ENCODE results near the gene PRIMA1.
"Not testable (repeated sequence)": the region's sequence is repeated elsewhere in the genome, so short reads cannot be mapped to it uniquely, and the experiment has no call there.

The PRIMA1 gene, protein sequence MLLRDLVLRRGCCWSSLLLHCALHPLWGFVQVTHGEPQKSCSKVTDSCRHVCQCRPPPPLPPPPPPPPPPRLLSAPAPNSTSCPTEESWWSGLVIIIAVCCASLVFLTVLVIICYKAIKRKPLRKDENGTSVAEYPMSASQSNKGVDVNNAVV

DNA sequence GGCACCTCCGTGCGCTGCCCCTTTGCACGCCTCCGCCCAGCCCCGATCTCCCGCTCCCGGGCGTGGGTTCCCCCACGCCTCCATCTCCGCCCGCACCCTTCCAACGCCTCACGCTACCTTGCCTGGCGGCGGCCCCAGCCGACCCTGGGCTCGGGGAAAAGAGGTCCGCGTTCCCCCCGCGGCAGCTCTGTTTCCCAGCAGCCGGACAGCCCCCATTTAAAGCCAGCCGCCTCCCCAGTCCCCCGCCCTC is at the start of gene PRIMA1:
PRIMA1 (minus strand) TSS at position 193 of the 250 bp plus-strand sequence. CDS start 767 bp downstream, outside the sequence.
- no peak for DNase-seq (ENCODE audit: low read depth)

DNA sequence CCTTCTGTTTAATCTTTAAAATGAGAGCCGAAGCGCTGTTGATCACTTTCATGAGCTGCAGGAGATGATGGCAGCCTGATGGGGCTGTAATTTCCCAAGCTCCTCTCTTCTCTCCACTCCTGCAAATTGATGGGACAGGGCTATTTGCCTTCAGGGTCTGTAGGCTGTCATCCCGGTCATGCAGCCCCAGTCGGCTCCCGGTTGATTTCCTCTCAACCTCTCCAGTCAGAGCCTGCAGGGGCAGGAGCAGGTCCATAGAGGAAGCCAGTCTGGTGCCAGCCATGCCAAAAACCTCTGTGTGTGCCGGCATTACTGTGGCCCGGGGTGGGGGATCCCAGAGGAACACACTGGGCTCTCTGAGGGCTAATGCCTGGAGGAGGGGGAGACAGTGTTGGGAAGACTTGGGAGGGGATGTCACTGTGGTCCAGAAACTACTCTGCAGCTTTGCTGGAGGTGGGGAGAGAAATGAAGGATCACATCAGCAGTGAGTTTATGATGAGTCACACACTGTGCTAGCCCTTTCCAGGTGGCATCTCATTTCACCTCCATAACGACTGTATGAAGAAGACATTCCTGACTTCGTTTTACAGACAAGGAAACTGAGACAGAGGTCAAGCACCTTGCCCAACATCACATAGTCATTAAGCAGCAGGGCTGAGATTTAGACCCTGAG is 46.5 kb upstream of the PRIMA1 start:
- DNase-seq (ENCODE audit: low read depth), result no peak

DNA sequence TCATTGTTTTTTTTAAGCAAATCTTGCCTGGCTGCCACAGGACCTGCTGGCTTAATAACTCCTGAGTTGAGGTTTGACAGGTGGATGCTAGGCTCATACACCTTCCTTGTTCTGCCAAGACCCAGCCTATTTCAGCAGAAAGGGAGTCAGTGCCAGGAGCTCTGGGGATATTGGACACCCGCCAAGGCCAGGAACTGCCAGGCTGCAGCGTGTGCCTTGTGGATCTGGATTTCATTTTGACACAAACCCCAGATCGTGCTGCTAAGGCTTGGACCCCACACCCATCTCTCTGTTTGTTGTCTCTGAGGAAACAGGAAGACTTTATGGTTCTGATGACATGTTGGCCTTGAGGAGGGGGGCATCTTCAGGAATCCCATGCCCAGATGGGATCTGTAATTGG is 44.4 kb upstream of the PRIMA1 start:
- no peak for DNase-seq (ENCODE audit: low read depth)

DNA sequence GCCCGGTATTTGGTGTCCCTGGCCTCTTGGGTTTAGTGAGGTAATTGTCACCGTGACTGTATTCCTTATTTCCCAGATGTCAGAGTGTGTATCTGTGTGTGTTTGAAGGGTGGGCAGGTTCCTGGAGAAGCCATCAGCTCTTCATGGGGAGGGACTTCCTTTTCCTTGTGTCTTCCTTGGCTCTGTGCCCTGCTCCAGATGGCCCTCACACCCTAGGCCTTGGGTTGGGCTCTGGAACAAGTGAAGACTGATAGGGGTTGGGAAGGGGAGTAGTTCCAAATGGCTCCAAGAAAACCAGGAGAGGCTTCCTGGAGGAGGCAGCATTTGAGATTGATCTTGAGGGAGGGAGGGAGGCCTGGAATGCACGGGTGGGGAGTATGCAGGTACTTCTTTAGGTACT is 43.8 kb upstream of the PRIMA1 start:
- no peak for DNase-seq (ENCODE audit: low read depth)

DNA sequence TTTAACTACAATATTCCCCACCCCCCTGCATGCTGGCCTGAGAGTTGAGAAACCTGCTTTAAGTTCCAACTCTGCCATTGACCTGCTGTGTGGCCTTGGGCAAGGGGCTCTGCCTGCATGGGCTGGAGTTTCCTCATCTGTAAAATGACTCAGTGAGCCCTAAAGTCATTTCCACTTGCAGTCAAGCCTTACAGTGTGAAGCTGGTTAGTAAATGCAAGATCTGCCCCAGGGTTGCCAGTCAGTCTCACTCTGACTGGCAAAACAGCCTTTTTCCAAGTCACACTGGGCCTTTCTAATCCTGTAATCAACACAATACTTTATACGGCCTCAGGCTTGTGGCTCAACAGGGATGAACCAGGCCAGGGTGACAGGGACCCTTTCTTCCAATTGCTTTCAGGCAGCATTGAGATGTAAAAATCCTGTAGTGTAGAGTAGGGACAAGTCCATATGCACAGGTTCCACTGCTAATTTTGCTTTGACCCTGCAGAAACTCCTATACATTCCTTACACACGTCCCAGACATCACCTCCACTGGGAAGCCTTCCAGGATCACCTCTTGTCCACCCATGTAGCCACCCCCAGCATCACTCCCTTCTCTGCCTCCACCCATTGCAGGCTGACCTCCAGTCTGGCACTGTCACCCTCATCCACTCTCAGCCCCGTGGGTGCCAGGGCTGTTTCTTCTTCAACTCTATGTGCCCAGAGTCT is 42.6 kb upstream of the PRIMA1 start:
- DNase-seq (ENCODE audit: low read depth), result no peak

DNA sequence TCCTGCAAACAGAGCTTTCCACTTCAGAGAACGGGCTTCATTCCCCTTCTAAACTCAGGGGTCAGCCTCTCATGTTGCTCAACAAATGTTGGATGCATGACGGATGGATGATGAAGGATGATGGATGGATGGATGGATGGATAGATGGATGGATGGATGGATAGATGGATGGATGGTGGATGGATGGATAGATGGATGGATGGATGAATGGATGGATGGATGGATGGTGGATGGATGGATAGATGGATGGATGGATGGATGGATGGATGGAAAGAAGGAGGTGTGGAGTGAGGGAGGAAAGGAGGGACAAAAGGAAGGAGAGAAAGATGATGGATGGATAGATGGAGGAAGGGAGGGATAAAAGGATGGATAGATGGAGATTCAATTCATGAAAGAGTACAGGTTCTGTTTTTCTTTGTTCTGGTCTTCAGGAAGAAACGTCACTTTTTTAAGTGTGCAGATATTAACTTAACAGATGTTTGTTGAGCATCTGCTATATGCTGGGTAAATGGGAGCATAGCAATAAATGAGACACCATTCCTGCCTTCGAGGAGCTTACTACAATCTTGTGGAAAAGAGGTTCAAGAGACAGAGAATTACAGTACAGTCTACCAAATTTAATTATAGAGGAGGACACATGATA is 41.7 kb upstream of the PRIMA1 start:
- no peak for DNase-seq (ENCODE audit: low read depth)

DNA sequence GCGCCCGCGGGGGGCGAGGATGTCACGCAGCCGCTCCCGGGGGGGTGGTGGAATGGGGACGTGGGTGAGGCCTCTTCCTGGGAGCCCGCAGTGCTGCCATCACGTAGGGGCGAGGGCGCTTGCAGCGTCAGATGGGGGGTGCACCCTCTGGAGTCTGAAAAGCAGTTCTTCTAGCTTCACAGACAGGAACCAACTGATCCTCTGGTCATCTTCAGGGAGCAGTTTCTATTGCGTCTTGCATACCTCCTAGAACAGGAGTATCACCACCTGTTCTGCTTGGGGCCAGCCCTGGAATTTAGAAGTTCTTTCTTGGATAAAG is 36.9 kb upstream of the PRIMA1 start:
- DNase-seq (ENCODE audit: low read depth), result no peak

DNA sequence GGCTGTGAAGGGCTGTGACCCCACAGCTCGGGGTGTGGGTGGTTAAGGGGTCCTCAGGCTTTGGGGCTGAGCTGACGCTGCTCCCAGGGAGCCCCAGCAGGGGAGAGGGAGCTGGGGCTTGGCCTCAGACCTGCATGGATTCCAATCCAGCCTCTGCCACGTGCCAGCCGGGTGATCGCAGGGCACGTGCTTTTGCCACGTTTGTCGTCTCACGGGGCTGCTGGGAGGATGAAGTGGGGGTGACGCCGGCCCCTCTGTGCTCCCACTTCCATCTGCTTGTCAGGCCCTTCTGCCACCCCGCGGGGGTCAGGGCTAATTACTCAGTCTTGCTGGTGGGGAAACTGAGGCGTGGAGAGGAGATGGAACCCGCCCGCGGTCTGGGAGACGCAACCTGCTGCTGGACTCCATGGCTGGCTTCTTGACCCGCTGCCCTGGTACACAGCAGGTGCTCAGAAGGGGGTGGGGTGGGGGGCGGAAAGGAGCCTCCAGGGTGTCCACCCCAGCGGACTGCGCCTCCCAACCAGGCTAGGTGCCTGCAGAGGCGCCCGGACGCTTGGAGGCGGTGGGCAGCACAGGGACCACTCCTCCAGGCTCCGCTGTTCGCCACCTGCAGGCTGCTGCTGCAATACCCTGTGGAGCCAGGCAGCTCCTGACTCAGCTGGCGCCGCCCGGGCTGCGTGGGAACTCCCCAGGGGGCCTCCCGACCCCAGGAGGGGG is 36.4 kb upstream of the PRIMA1 start:
- no peak for DNase-seq (ENCODE audit: low read depth)

DNA sequence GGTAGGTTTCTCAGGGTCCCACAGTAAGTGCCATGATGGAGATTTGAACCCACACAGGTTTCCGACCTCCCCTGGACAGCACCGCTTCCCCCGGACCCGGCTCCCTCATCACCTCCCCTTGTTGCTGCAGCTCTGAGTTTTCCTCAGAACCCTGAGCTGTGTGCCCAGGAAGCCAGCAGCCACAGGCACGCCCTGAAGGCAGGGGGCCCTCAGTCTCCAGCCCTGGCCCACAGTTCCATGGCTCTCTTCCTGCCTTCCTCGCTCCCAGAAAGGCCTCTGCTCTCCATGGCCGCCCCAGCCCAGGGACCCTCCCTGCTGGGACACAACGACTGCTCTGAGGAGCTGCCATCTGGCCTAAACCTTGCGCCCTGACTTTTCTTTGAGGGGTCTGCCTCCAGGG is 35.8 kb upstream of the PRIMA1 start:
- no peak for DNase-seq (ENCODE audit: low read depth)

DNA sequence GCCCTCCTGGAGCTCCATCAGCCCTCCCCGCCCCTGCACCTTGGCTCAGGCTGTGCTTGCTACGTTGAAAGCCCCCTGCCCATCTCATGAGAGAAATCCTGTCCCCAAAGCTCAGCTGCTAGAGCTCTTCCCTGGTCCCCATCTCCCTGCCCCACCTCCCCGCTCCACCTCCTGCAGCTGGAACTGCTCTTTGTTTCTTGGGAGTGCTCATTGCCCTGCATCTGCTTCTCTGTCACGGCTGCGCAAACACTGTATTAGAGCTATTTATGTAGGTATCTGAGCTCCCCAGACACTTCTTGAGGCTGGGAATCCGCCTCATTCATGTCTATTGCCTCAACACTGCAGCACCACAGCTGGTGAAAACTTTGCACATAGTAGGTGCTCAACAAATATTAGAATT is 32.8 kb upstream of the PRIMA1 start:
- no peak for DNase-seq (ENCODE audit: low read depth)

DNA sequence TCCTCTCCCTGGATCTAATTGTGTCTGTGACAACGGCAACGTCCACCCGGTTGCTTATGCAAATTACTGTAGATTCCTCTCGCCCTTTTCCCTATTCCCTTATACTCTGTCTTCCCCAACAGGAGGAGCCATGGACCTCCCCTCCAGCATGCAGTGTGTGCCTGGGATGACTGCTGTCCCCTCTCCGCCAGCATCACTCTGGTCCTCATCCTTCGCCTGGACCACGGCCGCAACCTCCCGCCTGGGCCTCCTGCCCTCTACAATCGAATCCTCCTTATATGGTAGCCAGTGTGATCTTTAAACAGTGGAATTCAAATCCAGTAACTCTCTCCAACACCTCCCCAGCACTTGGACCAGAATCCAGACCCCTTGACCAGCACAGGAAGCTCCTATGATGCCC is 30.6 kb upstream of the PRIMA1 start:
- DNase-seq (ENCODE audit: low read depth), result no peak

DNA sequence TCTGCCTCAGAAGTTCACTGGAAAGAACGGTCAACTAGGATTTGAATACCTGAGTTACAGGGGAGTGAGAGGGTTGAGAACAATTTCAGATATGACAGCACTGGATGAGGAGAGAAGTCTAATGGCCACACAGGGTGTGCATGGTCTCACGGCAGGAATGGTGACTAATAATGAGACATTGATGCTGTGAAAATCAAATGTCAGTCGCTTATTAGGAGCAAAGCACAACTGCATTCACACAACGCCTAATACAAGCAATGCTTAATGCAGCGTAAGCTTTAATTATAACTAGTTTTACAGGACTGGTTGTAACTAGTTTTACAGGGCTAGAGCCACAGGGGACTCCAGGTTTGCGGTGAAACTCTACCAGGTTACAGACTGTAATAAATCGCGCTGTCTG is 23.4 kb upstream of the PRIMA1 start:
- no peak for DNase-seq (ENCODE audit: low read depth)

DNA sequence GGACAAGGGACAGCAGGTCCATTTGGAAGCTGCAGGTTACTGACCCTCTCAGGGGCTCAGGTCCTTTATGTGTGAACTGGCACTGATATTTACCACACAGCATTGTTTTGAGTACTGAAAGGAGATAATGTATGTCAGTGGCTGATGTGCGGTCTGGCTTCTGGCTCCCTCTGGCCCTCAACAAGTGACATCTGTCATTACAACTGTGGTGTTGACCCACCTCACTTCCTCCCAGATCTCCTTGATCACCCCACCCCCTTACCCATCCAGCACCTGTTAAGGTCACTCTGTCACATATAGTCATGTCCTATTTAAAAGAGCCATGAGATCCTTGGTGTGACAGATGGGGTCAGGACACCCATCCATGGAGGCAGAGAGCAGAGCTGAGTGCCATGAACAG is 22.7 kb upstream of the PRIMA1 start:
- DNase-seq (ENCODE audit: low read depth), result no peak

DNA sequence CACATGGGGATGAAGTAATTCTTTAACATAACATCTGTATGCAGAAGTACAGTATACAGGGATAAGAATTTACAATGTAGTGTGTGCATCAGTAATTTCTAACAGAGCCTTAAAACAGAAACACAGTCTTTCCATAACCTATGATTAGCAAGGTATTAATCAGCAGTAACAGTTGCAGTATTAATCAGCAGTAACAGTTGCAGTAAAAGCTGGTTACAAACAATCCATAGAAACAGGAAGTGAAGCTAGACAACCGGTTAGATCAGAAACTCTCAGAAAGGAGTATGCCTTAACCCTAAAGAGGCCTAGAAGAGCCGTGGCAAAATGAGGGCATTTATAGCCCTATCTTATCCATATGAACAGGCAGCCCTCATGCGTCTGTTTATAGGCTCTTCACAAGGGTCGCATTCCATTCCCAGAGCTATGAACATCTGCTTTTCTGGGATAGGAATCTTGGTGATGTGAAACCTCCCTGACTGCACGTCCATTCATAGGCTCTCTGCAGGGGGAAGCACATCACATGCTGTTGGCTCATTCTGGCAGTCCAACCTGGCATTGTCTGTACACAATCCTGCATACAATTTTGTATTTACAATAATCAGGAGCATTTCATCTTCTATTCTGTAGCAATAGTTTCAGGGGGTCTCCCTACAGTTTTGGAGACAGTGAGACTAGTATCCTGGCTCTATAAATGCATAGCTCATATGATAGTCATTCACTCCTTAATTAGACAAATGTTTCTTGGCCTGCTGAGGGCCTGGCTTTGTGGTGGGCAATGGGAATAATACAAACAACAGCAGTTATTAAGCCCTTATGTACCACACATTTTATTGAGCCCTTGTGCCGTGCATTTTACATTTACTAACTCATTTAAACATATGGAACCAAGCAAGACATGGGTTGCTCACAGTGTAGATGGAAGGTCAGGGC is 21.5 kb upstream of the PRIMA1 start:
- DNase-seq (ENCODE audit: low read depth), result not testable (repeated sequence)

DNA sequence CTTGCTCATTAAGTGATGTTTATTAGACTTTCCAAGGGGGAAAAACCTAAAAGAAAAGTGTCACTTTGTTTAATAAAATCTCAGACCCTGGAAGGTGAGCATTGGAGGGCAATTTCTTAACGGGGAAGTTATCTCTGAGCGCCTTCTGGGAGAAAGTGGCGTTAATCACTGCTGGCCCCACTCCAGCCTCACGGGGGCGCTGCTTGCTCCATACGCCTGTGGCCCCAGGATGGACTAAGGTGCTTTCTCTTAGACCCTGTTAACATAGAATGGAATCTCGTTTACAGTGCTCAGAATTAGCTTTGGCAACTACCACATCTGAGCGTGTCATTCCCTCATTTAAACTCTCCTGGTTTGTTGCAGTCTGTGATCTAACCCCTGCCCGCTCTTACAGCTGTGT is 16.4 kb upstream of the PRIMA1 start:
- no peak for DNase-seq (ENCODE audit: low read depth)

DNA sequence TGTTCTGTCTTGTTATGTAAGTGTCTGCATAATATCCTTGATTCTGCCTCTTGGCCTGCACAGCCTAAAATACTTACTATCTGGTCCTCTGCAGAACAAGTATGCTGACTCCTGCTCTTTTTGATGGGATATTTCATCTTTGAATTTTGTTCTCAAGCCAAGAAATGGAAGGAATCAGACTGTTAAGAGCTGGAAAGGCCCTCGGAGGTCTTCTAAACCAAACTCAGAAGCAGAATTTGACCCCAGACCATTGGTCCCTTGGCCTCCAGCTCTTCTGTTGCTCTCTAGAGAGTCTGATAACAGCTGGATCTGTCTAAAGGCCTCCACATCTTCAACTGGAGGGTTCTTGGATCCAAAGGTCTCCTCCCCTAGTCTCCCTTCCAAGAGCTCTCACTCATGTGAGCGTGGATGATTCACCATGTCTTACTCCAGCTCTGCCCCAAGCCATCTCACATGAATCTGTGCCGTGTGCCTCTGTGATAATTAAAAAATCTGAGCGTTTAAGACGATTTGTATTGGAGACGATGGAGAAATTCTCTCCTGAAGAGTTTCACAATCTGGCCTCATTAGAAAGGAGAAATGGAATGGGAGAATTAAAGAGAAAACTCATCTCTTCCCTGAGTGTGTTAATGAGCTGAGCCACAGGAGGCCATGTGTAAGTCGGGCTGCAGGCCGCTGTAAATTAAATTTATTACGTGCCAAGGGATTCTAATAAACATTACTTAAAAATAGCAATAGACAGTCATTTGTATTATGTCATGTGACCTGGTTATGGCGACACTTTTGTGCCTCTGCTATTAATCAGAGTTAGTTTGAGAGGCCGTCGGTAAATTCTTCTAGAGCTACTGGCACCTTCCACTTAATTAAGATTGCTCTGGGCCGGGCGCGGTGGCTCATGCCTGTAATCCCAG is 15.4 kb upstream of the PRIMA1 start:
- no peak for DNase-seq (ENCODE audit: low read depth)

DNA sequence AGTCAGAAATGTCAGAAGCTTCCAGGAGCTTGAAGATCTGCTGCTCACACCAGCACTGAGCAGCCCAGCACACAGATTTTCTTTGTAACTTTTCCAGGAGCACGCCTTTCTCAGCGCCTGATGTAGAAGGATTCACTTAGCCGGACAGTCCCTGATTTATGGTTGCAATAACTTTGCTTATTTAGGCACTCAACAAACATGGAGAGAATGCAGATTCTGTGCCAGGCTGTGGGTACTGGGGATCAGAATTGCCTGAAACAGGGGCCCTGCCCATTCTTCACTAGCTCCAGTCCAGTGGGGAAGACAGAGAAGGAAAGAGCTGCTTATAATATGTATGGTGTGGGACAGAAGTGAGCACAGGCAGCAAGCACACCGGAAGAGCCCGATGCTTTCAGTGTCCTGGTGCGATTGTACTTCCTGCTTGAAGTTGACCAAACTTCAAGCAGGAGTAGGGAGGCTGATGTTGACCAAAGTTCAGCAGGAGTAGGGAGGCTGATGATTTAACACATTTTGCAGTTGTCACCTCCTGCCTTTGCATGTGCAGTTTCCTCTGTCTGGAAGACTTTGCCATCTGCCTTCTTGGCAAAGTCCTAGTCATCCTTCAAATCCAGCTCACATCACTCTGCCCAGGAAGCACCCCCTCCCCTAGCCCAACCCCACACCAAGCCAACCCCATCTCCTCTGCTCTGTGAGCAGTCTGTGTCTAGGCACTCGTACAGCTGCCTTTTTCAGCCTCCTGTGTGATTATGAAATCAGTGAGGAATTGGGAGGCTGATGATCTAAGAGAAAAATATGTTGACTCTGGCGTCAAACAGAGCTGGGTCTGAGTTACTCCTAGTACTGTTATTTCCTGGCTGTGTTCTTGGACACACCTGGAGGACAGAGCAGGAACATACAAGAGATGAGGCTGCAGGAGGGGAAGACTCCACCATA is 12.0 kb upstream of the PRIMA1 start:
- DNase-seq (ENCODE audit: low read depth), result no peak

DNA sequence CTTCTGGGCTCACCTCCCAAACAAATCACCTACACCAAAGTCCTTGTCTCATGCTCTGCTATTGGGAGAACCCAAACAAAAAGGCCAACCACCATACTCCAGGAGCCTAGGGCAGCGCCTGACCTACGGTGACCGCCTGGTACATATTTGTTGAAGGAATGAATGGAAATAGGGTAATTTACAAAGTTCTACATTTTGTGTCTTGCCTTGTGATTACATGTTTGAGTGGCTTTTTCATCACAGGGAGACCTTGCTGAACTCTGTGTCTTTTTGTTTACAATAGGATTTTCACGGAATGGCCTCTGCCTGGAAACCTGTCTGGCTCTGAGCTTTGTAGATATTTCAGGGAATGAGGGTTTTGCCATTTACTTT is 11.3 kb upstream of the PRIMA1 start:
- DNase-seq (ENCODE audit: low read depth), result no peak

DNA sequence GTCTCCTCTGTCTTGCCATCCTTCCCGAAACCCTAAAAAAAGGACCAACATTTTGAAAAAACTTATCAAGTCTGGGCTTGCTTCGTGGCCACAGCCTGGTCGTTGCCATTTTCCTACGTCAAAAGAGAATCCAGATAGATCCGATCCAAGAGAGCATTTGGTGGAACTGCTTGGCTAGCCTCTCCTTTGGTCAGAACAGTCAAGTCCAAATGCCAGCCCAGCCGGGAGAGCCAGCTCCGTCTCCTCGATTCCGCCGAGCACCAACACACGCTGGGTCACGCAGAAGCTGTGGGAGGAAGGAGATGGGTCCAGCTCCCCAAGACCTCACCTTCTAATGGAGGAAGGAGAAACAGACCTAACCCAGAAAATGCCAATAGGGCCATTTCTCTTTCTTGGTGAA is 9.3 kb upstream of the PRIMA1 start:
- DNase-seq (ENCODE audit: low read depth), result no peak

DNA sequence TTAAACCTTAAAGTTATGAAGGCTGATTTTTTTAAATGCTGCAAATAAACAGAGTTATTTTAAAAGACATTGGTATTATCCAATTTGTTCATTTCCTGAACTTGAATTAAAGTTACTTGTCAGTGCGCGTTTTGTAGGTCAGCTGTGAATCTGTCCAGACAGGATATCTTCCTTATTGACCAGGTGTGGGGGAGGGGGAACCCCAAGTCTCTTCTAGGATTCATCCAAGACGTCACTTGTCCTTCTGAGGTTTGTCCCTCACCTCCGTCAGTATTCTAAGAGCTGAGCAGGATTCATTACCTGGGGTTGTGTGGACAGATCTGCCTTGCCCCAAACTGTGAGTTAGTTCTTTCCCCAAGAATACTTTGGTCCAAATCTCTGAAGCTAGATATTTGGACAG is 8.8 kb upstream of the PRIMA1 start:
- no peak for DNase-seq (ENCODE audit: low read depth)

All from stimulated activated CD8-positive, alpha-beta memory T cell treated with anti-CD3 and anti-CD28 coated beads, Interleukin-12 subunit alpha, Interleukin-12 subunit beta, amount 100 ng/mL, for 1 hour (primary cell).